ENCODE data around the gene HOXD10.

DNA sequence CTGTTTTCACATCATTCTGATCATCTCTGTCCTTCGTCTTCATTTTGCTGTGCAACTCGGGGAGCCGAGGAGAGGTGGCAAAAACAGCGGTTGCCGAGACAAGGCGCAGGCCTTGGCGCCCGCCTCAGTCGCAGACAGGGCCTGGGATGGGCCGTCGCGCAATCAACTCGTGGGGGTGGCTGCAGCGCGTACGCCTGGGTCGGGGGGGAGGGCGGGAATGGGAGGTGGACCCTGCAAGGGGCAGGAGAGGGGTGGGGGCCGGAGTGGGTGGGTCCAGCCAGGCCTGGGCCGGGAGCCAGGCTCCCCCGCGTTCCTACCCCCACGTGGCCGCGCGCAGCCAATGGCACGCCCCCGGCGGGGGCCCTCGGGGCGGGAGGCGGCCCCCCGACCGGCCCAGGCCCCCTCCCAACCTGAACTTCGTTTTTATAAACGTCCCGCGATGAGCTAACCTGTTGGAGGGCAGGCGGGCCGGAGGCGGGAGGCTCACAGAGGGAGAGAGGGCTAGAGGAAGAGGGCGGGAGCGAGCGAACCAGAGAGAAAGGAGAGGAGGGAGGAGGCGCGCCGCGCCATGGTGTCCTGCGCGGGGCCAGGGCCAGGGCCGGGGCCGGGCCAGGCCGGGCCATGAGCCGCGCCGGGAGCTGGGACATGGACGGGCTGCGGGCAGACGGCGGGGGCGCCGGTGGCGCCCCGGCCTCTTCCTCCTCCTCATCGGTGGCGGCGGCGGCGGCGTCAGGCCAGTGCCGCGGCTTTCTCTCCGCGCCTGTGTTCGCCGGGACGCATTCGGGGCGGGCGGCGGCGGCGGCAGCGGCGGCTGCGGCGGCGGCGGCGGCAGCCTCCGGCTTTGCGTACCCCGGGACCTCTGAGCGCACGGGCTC lies 24.1 kb upstream of the HOXD10 start, which contains the start of gene HOXD13:
- TF ChIP-seq, protein P1, sequence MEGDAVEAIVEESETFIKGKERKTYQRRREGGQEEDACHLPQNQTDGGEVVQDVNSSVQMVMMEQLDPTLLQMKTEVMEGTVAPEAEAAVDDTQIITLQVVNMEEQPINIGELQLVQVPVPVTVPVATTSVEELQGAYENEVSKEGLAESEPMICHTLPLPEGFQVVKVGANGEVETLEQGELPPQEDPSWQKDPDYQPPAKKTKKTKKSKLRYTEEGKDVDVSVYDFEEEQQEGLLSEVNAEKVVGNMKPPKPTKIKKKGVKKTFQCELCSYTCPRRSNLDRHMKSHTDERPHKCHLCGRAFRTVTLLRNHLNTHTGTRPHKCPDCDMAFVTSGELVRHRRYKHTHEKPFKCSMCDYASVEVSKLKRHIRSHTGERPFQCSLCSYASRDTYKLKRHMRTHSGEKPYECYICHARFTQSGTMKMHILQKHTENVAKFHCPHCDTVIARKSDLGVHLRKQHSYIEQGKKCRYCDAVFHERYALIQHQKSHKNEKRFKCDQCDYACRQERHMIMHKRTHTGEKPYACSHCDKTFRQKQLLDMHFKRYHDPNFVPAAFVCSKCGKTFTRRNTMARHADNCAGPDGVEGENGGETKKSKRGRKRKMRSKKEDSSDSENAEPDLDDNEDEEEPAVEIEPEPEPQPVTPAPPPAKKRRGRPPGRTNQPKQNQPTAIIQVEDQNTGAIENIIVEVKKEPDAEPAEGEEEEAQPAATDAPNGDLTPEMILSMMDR (IDR thresholded peaks at IDR 0.05; ENCODE audit: low read length) = no peak
- TF ChIP-seq EZH2 (optimal IDR thresholded peaks at IDR 0.05; ENCODE audit: low read depth, low read length) (no peak), EZH2phosphoT487 (IDR thresholded peaks at IDR 0.05; ENCODE audit: low read length) (no peak)
